Transverse colon (tissue), 4 donors: ENCODE measurements around the gene PRTN3. TPM values are rescaled to one million over a fixed set of nuclear protein-coding genes. Genes with fewer than 3 reads are reported as not detected.

Experiments used
- DNase-seq: peaks from one replicate; pipeline ENCODE4 v3.0.0-alpha.2; 2019
- H3K27ac ChIP-seq, 4 donors: fragments of 200-600 bp; sonication (generic); 2 replicates each; pipeline ENCODE4 v1.5.1; 2016 to 2018; ENCODE audit warnings: inconsistent platforms in 4 of 4
- H3K27me3 ChIP-seq: fragments of 200-600 bp; sonication (generic); 2 replicates; pipeline ENCODE4 v1.5.1; 2017; ENCODE audit warnings: inconsistent platforms
- H3K36me3 ChIP-seq, 4 donors: fragments of 200-600 bp; sonication (generic); 2 replicates each; pipeline ENCODE4 v1.5.1; 2017 to 2019; ENCODE audit warnings: inconsistent platforms in 4 of 4
- H3K4me1 ChIP-seq, 4 donors: fragments of 200-600 bp; sonication (generic); 2 replicates each; pipeline ENCODE4 v1.5.1; 2017 to 2020; ENCODE audit warnings: inconsistent platforms in 4 of 4
- H3K4me3 ChIP-seq, 4 donors: fragments of 200-600 bp; sonication (generic); 1 replicate in 1 of 4; 2 replicates in 3 of 4; pipeline versions ENCODE4 v1.5.1 to v1.6.1; 2017 to 2019; ENCODE audit warnings: inconsistent platforms in 4 of 4
- H3K9me3 ChIP-seq, 2 donors: fragments of 200-600 bp; sonication (generic); 2 replicates each; pipeline ENCODE4 v1.5.1; 2017 to 2019; ENCODE audit warnings: inconsistent platforms in 2 of 2
- EP300 ChIP-seq: sonication (generic); formaldehyde crosslinking; IDR thresholded peaks from one replicate; pipeline ENCODE4 v1.6.1; 2017; ENCODE audit warnings: antibody characterized with exemption, low read depth
- POLR2A ChIP-seq: fragments of 450-650 bp; IDR thresholded peaks from one replicate; pipeline ENCODE4 v1.6.1; 2016; ENCODE audit warnings: antibody characterized with exemption, mild to moderate bottlenecking, moderate library complexity
- POLR2AphosphoS5 ChIP-seq, 3 donors: sonication (generic); formaldehyde crosslinking; IDR thresholded peaks; one replicate each; pipeline ENCODE4 v1.6.1; 2016; ENCODE audit warnings: antibody characterized with exemption in 3 of 3
- WGBS, 2 donors: methylation state at CpG; one replicate each; pipeline ENCODE4 v1.1.5; 2018; ENCODE audit warnings: low coverage in 1 of 2; 5-methylcytosine and 5-hydroxymethylcytosine counted together
- in situ Hi-C, 4 donors: fragments of 200-750 bp; cut with MboI; loops; one replicate each; pipeline versions ENCODE4 v1.15.0 to v1.15.1; 2017; ENCODE audit warnings: low sequenced_read_pairs in 3 of 4, low pct_ligation_motif_present in 1 of 4, low pct_unique_long_range_greater_than_20kb in 1 of 4
- intact Hi-C: fragments of 100-400 bp; cut with DNase I; formaldehyde crosslinking; loops from one replicate; pipeline ENCODE4 v1.15.1; 2023; ENCODE audit warnings: low total_unique reads
- total RNA-seq, 4 donors: library from RNA; depleted of rRNA; stranded (reverse); fragments of >200 nt; gene quantifications; one replicate each; pipeline ENCODE4 v1.1.0, GENCODE V29; 2016
- TF ChIP-seq, protein P1 (sequence below), 5 experiments: fragments of 200-600 bp in 3 of 5; fragments of 450-650 bp in 2 of 5; sonication (generic) in 3 of 5; IDR thresholded peaks; 1 replicate in 2 of 5; 2 replicates in 3 of 5; pipeline ENCODE4 v1.5.1; 2016 to 2017; ENCODE audit warnings: antibody characterized with exemption in 5 of 5, inconsistent platforms in 3 of 5, mild to moderate bottlenecking in 2 of 5, moderate library complexity in 1 of 5

The PRTN3 gene
- total RNA-seq, 4 donors from 2014 or later, result not detected

DNA sequence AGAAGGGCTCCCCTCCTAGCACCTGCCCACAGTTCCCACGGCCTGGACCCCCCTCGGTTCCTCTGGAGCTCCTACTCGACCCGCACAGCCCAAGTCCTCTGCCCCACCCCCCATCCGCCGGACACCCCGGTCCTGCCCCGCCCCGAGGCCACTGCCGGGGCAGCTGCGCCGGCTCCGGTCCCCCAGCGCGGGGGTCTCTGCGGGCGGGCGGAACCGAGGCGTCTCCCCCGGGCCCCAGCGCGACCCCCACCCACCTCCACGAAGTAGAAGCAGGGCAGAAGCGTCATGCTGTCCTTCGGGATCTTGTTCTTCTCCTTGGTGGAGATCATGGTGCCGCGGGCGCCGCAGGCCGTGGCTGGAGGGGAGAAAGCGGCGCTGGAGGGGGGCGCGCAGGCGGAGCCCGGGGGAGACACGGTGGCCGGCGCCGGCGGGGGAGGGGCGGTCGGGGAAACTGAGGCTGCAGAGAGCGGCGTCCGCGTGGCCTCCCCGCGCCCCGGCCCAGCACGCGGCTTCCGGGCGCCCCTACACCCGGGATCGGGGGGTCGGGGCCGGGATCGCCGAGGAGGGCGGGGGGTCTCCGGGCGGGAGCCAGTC lies 19.5 kb upstream of the PRTN3 start:
- peak overlapping the region in 3 of 4 donors; percentile 14 to 40 (median 24) for H3K4me3 ChIP-seq
- no peak for DNase-seq
- 0% methylated on average over 3 of the region's 64 CpGs; no CpG with 5 or more reads in 1 of the 2 donors for WGBS, 2 donors
- H3K9me3 ChIP-seq, result no peaks in the 10 kb centered on the region
- in situ Hi-C loops, result no loop called here
- peaks cover 0 to 16% (median 14%) of the 10 kb centered on the region in 4 donors for H3K4me1 ChIP-seq
- H3K36me3 ChIP-seq, result no peaks in the 10 kb centered on the region
- no peak overlapping the region for H3K27ac ChIP-seq
- no peak for TF ChIP-seq EP300
- no peak for TF ChIP-seq POLR2AphosphoS5 (IDR thresholded peaks at IDR 0.05)
- H3K27me3 ChIP-seq, result peaks cover 53% of the 10 kb centered on the region
- intact Hi-C loops, result no loop called here

GRCh38 chr19:821825-822503 lies 18.8 kb upstream of the PRTN3 start, which contains the start of gene PLPPR3:
PLPPR3 (minus strand) TSS chr19:821955; CDS start chr19:821559, 396 bp downstream.
- Histone ChIP-seq H3K4me1 (peaks cover 0 to 16% (median 14%) of the 10 kb centered on the region in 4 donors), H3K36me3 (no peaks in the 10 kb centered on the region), H3K9me3 (no peaks in the 10 kb centered on the region), H3K27ac (no peak within 1 kb of the TSS), H3K4me3 (peak within 1 kb of the TSS in 3 of 4 donors; percentile 14 to 40 (median 24)), H3K27me3 (peaks cover 57% of the 10 kb centered on the region)
- WGBS, 2 donors, result 15% methylated on average over 17 of the region's 86 CpGs; no CpG with 5 or more reads in 1 of the 2 donors
- no peak for DNase-seq
- TF ChIP-seq POLR2A, result no peak
- intact Hi-C loops (no loop called here), in situ Hi-C loops (no loop called here)

- Histone ChIP-seq H3K27ac (no peak overlapping the region), H3K4me3 (no peak overlapping the region)
- in situ Hi-C loops, result no loop called here
Observed at GRCh38 chr19:823565-824121, 17.2 kb upstream of the PRTN3 start.

DNA sequence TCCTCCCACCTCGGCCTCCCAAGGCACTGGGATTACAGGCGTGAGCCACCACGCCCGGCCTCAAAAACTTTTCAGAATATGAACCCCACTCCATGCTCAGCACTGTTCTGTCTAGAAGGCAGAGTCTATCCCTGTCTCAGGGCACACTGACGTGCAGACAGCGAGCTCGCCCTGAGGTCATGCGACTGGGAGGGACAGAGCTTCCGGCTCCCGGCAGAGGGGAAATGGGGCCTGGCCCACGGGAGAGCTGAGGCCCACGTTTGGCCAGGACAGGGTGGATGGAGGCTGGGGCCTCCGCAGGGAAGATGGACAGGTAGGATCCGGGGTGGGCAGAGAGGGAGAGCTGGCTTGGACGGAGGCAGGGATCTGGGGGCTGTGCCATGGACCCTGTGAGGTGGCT lies 15.9 kb upstream of the PRTN3 start:
- peaks cover 0 to 16% (median 16%) of the 10 kb centered on the region in 4 donors for H3K4me1 ChIP-seq
- peaks cover 69% of the 10 kb centered on the region for H3K27me3 ChIP-seq
- H3K36me3 ChIP-seq, result no peaks in the 10 kb centered on the region
- DNase-seq, result no peak
- no peak overlapping the region for H3K27ac ChIP-seq
- TF ChIP-seq POLR2A, result no peak
- TF ChIP-seq EP300, result no peak
- no peak for TF ChIP-seq POLR2AphosphoS5 (IDR thresholded peaks at IDR 0.05)
- TF ChIP-seq, protein P1, sequence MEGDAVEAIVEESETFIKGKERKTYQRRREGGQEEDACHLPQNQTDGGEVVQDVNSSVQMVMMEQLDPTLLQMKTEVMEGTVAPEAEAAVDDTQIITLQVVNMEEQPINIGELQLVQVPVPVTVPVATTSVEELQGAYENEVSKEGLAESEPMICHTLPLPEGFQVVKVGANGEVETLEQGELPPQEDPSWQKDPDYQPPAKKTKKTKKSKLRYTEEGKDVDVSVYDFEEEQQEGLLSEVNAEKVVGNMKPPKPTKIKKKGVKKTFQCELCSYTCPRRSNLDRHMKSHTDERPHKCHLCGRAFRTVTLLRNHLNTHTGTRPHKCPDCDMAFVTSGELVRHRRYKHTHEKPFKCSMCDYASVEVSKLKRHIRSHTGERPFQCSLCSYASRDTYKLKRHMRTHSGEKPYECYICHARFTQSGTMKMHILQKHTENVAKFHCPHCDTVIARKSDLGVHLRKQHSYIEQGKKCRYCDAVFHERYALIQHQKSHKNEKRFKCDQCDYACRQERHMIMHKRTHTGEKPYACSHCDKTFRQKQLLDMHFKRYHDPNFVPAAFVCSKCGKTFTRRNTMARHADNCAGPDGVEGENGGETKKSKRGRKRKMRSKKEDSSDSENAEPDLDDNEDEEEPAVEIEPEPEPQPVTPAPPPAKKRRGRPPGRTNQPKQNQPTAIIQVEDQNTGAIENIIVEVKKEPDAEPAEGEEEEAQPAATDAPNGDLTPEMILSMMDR (IDR thresholded peaks at IDR 0.05), result no peak
- H3K4me3 ChIP-seq, result no peak overlapping the region
- intact Hi-C loops (no loop called here), in situ Hi-C loops (no loop called here)
- WGBS, 2 donors, result 59 to 100% methylated on average over 3 to 14 of the region's 15 CpGs
- H3K9me3 ChIP-seq, result no peaks in the 10 kb centered on the region

More at GRCh38 chr19:823565-824121, 17.2 kb upstream of the PRTN3 start:
- TF ChIP-seq POLR2AphosphoS5 (IDR thresholded peaks at IDR 0.05) (no peak), EP300 (no peak), POLR2A (no peak)
- TF ChIP-seq, protein P1 (IDR thresholded peaks at IDR 0.05), result no peak
- Histone ChIP-seq H3K4me1 (peaks cover 0 to 16% (median 16%) of the 10 kb centered on the region in 4 donors), H3K27me3 (peaks cover 61% of the 10 kb centered on the region), H3K9me3 (no peaks in the 10 kb centered on the region), H3K36me3 (no peaks in the 10 kb centered on the region)
- peak; percentile 40 for DNase-seq
- 41 to 100% methylated on average over 1 to 12 of the region's 12 CpGs for WGBS, 2 donors
- intact Hi-C loops, result no loop called here
